Endothelial cell (in vitro differentiated cells): ENCODE results near the gene ANGPTL8. TPM values are rescaled to one million over a fixed set of nuclear protein-coding genes. Genes with fewer than 3 reads are reported as not detected.

Experiments
- DNase-seq: peaks from one replicate; pipeline ENCODE4 v3.0.0; 2021; ENCODE audit warnings: low spot score
- H3K27ac Mint-ChIP-seq: one replicate; pipeline ENCODE4 v1.8.0; 2021; ENCODE audit warnings: mixed read lengths, inconsistent platforms; ENCODE audit not compliant: unreplicated experiment
- H3K27me3 Mint-ChIP-seq: one replicate; pipeline ENCODE4 v1.8.0; 2021; ENCODE audit warnings: mild to moderate bottlenecking, moderate library complexity, mixed read lengths, inconsistent platforms; ENCODE audit not compliant: unreplicated experiment
- H3K36me3 Mint-ChIP-seq: one replicate; pipeline ENCODE4 v1.8.0; 2021; ENCODE audit warnings: mild to moderate bottlenecking, low read depth, mixed read lengths, inconsistent platforms; ENCODE audit not compliant: unreplicated experiment
- H3K4me1 Mint-ChIP-seq: one replicate; pipeline ENCODE4 v1.8.0; 2021; ENCODE audit warnings: mild to moderate bottlenecking, mixed read lengths, inconsistent platforms; ENCODE audit not compliant: unreplicated experiment
- H3K4me3 Mint-ChIP-seq: one replicate; pipeline ENCODE4 v1.8.0; 2021; ENCODE audit warnings: mild to moderate bottlenecking, mixed read lengths, inconsistent platforms; ENCODE audit not compliant: unreplicated experiment
- H3K9me3 Mint-ChIP-seq: one replicate; pipeline ENCODE4 v1.8.0; 2021; ENCODE audit warnings: mixed read lengths, inconsistent platforms; ENCODE audit not compliant: unreplicated experiment
- CTCF ChIP-seq: fragments of 200-600 bp; sonication (generic); IDR thresholded peaks from one replicate; pipeline ENCODE4 v1.5.0; 2021; ENCODE audit warnings: antibody characterized with exemption; ENCODE audit not compliant: unreplicated experiment
- total RNA-seq: library from RNA; stranded (reverse); fragmentation: NEBNext Ultra II Directional; extraction: Animal tissue kit (Norgen Biotek cat#: 25700); gene quantifications from one replicate; pipeline ENCODE4 v1.2.1, GENCODE V29; 2021; ENCODE audit not compliant: unreplicated experiment

ANGPTL8 gene
- total RNA-seq, 1 donor from 2014 or later = not detected

DNA sequence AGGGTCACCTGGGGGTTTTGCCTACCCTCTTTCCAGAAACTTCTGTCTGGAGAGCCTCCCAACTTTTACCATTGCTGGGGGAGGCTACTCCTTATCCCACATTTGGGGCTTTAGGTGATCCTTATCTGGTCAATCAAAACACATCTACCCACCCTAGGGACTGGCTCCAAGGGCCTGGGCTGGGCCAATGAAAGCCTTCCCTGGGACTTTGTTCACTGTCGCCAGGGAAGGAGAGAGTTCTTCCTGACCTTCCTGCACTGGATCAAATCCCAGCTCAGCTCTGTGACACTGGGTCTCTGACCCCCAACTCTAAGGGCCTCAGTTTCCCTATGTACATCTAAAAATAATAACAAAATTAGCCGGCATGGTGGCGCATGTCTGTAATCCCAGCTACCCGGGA is 11.8 kb downstream of the ANGPTL8 start:
- TF ChIP-seq CTCF = no peak
- H3K4me1 Mint-ChIP-seq = peaks cover 26% of the 10 kb centered on the region
- no peak overlapping the region for H3K27ac Mint-ChIP-seq
- H3K27me3 Mint-ChIP-seq = peaks cover 5% of the 10 kb centered on the region
- H3K4me3 Mint-ChIP-seq = no peak overlapping the region
- H3K36me3 Mint-ChIP-seq = peaks cover 40% of the 10 kb centered on the region
- no peaks in the 10 kb centered on the region for H3K9me3 Mint-ChIP-seq
- no peak for DNase-seq

DNA sequence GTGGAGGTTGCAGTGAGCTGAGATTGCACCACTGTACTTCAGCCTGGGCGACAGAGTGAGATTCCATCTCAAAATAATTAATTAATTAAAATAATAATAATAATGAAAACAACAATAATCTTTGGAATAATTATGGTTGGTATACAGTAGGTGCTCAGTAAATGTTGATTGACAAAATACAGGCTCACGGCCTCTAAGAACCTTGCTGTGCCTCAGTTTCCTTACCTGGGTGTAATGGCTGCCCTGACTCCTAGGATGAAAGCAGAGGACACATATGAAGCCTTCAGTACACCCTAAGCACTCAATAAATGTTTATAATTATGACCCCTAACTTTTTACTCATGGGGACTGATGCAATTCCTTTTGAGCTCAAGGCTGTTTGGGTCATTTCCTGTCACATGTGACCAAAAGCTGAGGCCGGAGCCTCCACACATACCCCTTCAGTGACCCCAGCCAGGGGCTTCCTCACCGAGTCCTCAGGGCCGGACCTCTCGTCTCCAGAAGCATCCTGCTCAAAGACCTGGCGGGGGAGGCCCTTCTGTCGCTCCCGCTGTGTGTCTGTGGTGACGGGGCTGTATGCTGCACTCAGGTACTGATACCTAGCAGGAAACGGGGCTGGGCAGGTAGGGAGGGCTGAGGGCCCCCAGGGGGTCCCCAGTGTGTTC is 12.4 kb downstream of the ANGPTL8 start:
- DNase-seq = no peak
- Mint-ChIP-seq H3K27ac (no peak overlapping the region), H3K4me1 (peaks cover 27% of the 10 kb centered on the region), H3K9me3 (no peaks in the 10 kb centered on the region), H3K36me3 (peaks cover 34% of the 10 kb centered on the region), H3K4me3 (no peak overlapping the region), H3K27me3 (peaks cover 2% of the 10 kb centered on the region)
- no peak for TF ChIP-seq CTCF

DNA sequence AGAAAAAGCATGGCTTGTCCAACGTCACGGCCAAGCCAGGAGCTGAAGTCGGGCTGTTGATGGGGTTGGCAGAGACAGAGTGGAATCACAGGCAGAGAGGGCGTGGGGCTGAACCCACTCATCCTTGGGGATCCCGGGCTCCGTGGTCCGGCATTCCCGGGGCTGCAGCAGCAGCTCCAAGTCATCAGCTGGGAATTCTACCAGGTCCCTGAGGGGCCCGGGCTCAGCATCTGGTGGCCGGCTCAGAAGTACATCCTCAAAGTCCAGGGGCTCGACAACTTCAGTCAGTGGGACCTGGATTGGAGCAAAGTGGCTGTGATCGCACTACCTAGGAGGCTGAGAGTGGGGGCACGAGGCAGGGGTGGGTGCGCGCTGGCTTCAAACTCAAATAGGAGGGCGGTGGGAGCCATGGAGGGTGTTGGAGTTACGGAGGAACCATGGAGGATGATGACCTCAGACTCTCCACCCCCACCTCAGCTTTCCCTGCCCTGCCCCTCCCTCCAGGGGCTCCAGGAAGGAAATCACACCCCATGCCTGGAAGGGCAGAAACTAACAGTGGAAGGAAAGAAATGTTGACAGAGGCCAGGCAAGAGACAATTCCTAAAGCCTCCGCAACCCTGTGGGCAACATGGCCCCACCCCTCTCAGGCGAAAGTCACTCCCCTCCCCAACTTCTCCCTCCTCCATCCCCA is 13.4 kb downstream of the ANGPTL8 start:
- no peak for DNase-seq
- H3K4me1 Mint-ChIP-seq = peaks cover 27% of the 10 kb centered on the region
- H3K9me3 Mint-ChIP-seq = no peaks in the 10 kb centered on the region
- TF ChIP-seq CTCF = no peak
- peak overlapping the region; percentile 59 for H3K4me3 Mint-ChIP-seq
- H3K36me3 Mint-ChIP-seq = peaks cover 28% of the 10 kb centered on the region
- H3K27me3 Mint-ChIP-seq = no peaks in the 10 kb centered on the region
- H3K27ac Mint-ChIP-seq = peak overlapping the region; percentile 75

- no peak for DNase-seq
- Mint-ChIP-seq H3K27ac (no peak overlapping the region), H3K4me1 (peaks cover 30% of the 10 kb centered on the region), H3K36me3 (peaks cover 18% of the 10 kb centered on the region), H3K4me3 (no peak overlapping the region), H3K9me3 (no peaks in the 10 kb centered on the region), H3K27me3 (no peaks in the 10 kb centered on the region)
- no peak for TF ChIP-seq CTCF
Observed at GRCh38 chr19:11254666-11255065, 15.2 kb downstream of the ANGPTL8 start.

DNA sequence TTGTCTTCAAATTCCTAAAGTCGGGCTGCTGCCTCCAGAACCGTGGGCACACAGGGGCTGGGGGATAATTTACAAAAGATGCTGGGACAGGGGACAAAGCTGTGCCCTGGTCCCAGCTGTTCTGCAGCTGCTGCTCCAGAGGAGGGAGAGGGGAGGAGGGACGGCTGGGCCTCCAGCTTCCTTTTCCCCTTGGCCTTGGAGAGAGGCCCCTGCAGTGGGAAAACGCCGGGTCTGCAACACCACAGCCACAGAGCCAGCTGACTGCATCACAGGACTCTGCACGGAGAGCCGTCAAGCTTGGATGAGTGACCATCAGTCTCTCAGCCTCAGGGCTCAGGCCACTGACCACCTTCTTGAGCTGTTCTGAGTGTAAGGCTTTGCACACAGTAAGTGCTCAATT is 16.8 kb downstream of the ANGPTL8 start:
- TF ChIP-seq CTCF = no peak
- Mint-ChIP-seq H3K9me3 (no peaks in the 10 kb centered on the region), H3K27ac (no peak overlapping the region), H3K4me1 (peaks cover 38% of the 10 kb centered on the region), H3K36me3 (peaks cover 11% of the 10 kb centered on the region), H3K4me3 (peak overlapping the region; percentile 42), H3K27me3 (peaks cover 5% of the 10 kb centered on the region)
- peak; percentile 42 for DNase-seq
